Breast epithelium (tissue), 4 donors: ENCODE measurements around the gene CCL21. TPM values are rescaled to one million over a fixed set of nuclear protein-coding genes. Genes with fewer than 3 reads are reported as not detected.
"Not testable (repeated sequence)": the region's sequence is repeated elsewhere in the genome, so short reads cannot be mapped to it uniquely, and the experiment has no call there.

ENCODE experiments used
- DNase-seq, 2 donors: peaks; one replicate each; pipeline ENCODE4 v3.0.0-alpha.2; 2019; ENCODE audit warnings: low spot score in 2 of 2
- H3K27ac ChIP-seq, 2 donors: fragments of 200-600 bp; sonication (generic) in 1 of 2; one replicate each; pipeline ENCODE4 v1.5.1; 2016 to 2019; ENCODE audit warnings: mild to moderate bottlenecking in 1 of 2
- H3K27me3 ChIP-seq, 2 donors: fragments of 200-600 bp; sonication (generic) in 1 of 2; one replicate each; pipeline versions ENCODE4 v1.5.1 to v1.6.0; 2017 to 2019; ENCODE audit warnings: control low read depth in 1 of 2, mild to moderate bottlenecking in 1 of 2
- H3K36me3 ChIP-seq: fragments of 200-600 bp; one replicate; pipeline ENCODE4 v1.5.1; 2019
- H3K4me1 ChIP-seq, 2 donors: fragments of 200-600 bp; sonication (generic); one replicate each; pipeline ENCODE4 v1.5.1; 2016 to 2019; ENCODE audit warnings: control low read depth in 1 of 2
- H3K4me3 ChIP-seq, 3 donors: fragments of 200-600 bp; sonication (generic); 1 replicate in 2 of 3; 2 replicates in 1 of 3; pipeline ENCODE4 v1.5.1; 2016 to 2019; ENCODE audit warnings: mild to moderate bottlenecking in 3 of 3, moderate library complexity in 2 of 3
- H3K9me3 ChIP-seq, 2 donors: fragments of 200-600 bp; sonication (generic) in 1 of 2; one replicate each; pipeline ENCODE4 v1.5.1; 2016 to 2019; ENCODE audit warnings: control low read depth in 1 of 2
- POLR2A ChIP-seq: fragments of 450-650 bp; IDR thresholded peaks from one replicate; pipeline ENCODE4 v1.6.1; 2016; ENCODE audit warnings: antibody characterized with exemption, mild to moderate bottlenecking, moderate library complexity
- POLR2AphosphoS5 ChIP-seq, 3 donors: sonication (generic); formaldehyde crosslinking; IDR thresholded peaks; one replicate each; pipeline ENCODE4 v1.6.1; 2017; ENCODE audit warnings: antibody characterized with exemption in 3 of 3
- intact Hi-C: fragments of 100-400 bp; cut with DNase I; formaldehyde crosslinking; loops from one replicate; pipeline ENCODE4 v1.15.1; 2023; ENCODE audit warnings: low total_unique reads
- total RNA-seq, 3 donors: library from RNA; depleted of rRNA; stranded (reverse); fragments of >200 nt; gene quantifications; one replicate each; pipeline ENCODE4 v1.1.0, GENCODE V29; 2016
- TF ChIP-seq, protein P1 (sequence below), 3 donors: fragments of 450-650 bp; IDR thresholded peaks; one replicate each; pipeline ENCODE4 v1.5.1; 2016 to 2017; ENCODE audit warnings: antibody characterized with exemption in 3 of 3, mild to moderate bottlenecking in 3 of 3, moderate library complexity in 3 of 3

The CCL21 gene
- total RNA-seq, 3 donors from 2014 or later = 5.9 to 84.9 (median 12.0) TPM

DNA sequence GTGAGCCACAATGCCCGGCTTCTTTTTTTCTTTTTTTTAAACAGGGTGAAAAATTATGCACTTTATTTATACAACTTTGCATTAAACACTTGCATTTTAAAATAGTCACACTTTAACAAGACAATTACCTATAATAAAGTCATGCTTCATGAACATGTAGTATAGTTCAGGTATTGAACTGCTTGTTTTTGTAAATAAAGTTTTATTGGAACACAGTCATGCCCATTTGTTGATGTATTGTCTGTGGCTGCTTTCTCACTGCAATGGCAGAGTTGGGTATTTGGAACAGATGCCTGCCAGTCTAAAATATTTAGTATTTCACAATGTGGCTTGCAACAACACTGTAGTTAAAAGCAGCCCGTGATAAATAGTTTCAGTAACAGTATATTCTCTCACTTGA is 32.8 kb upstream of the CCL21 start:
- Histone ChIP-seq H3K4me3 (no peak overlapping the region), H3K36me3 (no peaks in the 10 kb centered on the region), H3K4me1 (no peaks in the 10 kb centered on the region), H3K27ac (no peak overlapping the region), H3K9me3 (no peaks in the 10 kb centered on the region), H3K27me3 (no peaks in the 10 kb centered on the region)
- TF ChIP-seq POLR2AphosphoS5 (IDR thresholded peaks at IDR 0.05) = no peak
- no peak for TF ChIP-seq POLR2A
- TF ChIP-seq, protein P1, sequence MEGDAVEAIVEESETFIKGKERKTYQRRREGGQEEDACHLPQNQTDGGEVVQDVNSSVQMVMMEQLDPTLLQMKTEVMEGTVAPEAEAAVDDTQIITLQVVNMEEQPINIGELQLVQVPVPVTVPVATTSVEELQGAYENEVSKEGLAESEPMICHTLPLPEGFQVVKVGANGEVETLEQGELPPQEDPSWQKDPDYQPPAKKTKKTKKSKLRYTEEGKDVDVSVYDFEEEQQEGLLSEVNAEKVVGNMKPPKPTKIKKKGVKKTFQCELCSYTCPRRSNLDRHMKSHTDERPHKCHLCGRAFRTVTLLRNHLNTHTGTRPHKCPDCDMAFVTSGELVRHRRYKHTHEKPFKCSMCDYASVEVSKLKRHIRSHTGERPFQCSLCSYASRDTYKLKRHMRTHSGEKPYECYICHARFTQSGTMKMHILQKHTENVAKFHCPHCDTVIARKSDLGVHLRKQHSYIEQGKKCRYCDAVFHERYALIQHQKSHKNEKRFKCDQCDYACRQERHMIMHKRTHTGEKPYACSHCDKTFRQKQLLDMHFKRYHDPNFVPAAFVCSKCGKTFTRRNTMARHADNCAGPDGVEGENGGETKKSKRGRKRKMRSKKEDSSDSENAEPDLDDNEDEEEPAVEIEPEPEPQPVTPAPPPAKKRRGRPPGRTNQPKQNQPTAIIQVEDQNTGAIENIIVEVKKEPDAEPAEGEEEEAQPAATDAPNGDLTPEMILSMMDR (IDR thresholded peaks at IDR 0.05) = no peak
- no peak for DNase-seq
- intact Hi-C loops = no loop called here

DNA sequence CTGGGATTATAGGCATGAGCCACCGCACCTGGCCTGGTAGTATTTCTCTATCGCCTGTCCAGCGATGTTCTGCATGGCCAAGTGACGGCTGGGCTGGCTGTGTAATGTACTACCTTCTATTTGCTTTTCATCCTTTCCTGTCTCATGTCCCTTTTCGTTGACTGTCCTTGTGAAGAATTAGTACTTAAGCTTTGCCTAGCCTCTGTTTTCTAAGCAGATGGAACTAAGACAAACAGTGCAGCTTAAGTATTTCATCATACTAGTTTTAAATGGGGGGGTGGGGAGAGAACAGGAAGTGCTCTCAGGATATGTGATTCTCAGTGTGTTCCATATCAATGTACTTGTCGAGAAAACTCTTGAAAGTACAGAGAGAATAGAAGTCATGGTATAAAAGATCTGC is 31.7 kb upstream of the CCL21 start:
- TF ChIP-seq, protein P1 (IDR thresholded peaks at IDR 0.05) = no peak
- TF ChIP-seq POLR2A (no peak), POLR2AphosphoS5 (IDR thresholded peaks at IDR 0.05) (no peak)
- Histone ChIP-seq H3K9me3 (no peaks in the 10 kb centered on the region), H3K27ac (no peak overlapping the region), H3K4me1 (no peaks in the 10 kb centered on the region), H3K36me3 (no peaks in the 10 kb centered on the region), H3K27me3 (no peaks in the 10 kb centered on the region), H3K4me3 (no peak overlapping the region)
- intact Hi-C loops = no loop called here
- no peak for DNase-seq

DNA sequence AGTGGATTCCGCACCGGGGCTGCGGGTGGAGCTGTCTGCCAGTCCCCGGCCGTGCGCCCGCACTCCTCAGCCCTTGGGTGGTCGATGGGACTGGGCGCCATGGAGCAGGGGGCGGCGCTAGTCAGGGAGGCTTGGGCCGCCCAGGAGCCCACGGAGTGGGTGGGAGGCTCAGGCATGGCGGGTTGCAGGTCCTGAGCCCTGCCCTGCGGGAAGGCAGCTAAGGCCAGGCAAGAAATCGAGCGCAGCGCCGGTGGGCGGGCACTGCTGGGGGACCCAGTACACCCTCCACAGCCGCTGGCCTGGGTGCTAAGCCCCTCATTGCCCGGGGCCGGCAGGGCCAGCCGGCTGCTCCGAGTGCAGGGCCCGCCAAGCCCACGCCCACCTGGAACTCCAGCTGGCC is 30.2 kb upstream of the CCL21 start:
- H3K36me3 ChIP-seq, DNase-seq, H3K27ac ChIP-seq, intact Hi-C loops, H3K4me3 ChIP-seq, H3K27me3 ChIP-seq, H3K9me3 ChIP-seq, H3K4me1 ChIP-seq: not testable (repeated sequence)

DNA sequence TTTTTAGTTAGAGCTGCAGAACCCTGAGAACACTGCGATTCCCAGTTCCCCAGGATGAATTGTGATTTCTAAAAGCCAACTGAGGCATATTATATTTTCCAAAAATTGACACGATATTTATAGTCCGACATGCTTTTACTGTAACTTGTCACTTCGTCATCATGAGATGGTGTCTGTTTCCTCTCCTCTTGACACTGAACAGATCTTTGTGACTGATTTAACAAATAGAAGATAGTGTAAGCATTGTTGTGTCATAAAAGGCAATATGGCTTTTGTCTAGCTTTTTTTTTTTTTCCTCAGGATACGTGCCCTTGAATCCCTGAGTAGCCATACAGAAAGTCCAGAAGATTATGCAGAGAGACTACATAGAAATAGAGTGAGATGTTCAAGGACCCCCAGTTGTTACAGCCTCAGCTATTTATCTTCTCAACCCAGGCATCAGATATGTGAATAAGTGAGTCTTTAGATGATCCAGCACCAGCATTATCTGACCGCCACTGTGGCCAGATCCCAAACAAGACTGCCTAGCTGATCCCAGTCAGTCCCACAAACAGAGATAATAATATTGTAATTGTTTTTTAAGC is 27.8 kb upstream of the CCL21 start:
- Histone ChIP-seq H3K36me3 (no peaks in the 10 kb centered on the region), H3K4me3 (no peak overlapping the region), H3K4me1 (no peaks in the 10 kb centered on the region), H3K27me3 (no peaks in the 10 kb centered on the region), H3K9me3 (no peaks in the 10 kb centered on the region), H3K27ac (no peak overlapping the region)
- DNase-seq = no peak
- intact Hi-C loops = no loop called here
- TF ChIP-seq POLR2AphosphoS5 (IDR thresholded peaks at IDR 0.05) = no peak
- TF ChIP-seq POLR2A = no peak

DNA sequence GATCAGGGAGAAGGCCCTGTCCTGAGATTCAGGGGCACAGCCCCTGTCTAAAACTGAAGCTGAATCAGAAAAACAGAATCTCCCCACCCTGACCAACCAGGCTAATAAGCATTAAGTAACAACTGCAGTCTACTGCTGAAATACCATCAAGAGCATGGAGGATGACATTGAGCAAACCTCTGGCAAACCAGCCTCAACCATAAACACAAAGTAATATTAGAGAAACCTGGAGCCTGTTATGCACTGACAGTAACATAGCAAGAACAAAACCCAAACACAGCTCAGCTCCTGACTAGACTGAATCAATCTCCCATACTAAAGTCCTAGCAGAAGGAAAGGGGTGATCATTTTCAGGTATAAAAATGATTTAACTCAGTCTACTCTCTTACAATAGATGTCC is 24.8 kb upstream of the CCL21 start:
- no peak overlapping the region for H3K27ac ChIP-seq

DNA sequence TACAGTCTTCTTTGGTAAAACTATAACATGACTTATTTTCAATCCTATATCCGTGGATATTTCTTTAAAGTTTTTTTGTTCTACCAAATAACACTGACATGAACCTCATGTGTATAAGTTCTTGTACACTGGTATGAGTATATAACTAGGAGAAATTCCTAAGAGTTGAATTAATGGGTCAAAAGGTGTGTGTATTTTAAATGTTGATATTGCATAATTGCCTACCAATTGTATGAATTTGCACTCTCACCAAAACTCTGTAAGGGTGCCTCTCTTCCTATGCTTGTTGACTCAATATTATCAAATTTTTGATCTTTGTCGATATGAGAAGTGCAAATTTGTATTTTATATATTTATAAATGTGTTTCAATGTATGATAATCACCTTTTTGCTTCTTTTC is 22.9 kb upstream of the CCL21 start:
- TF ChIP-seq, protein P1 (IDR thresholded peaks at IDR 0.05) = no peak
- TF ChIP-seq POLR2AphosphoS5 (IDR thresholded peaks at IDR 0.05) (no peak), POLR2A (no peak)
- DNase-seq = no peak
- no peaks in the 10 kb centered on the region for H3K4me1 ChIP-seq
- H3K27me3 ChIP-seq = no peaks in the 10 kb centered on the region
- H3K9me3 ChIP-seq = no peaks in the 10 kb centered on the region
- no peak overlapping the region for H3K4me3 ChIP-seq
- no peak overlapping the region for H3K27ac ChIP-seq
- no peaks in the 10 kb centered on the region for H3K36me3 ChIP-seq
- intact Hi-C loops = no loop called here

More for the DNA sequence above, 24.8 kb upstream of the CCL21 start:
- H3K4me3 ChIP-seq = no peak overlapping the region
- no peaks in the 10 kb centered on the region for H3K9me3 ChIP-seq
- TF ChIP-seq POLR2A (no peak), POLR2AphosphoS5 (IDR thresholded peaks at IDR 0.05) (no peak)
- TF ChIP-seq, protein P1 (IDR thresholded peaks at IDR 0.05) = no peak
- intact Hi-C loops = no loop called here
- no peaks in the 10 kb centered on the region for H3K27me3 ChIP-seq
- H3K4me1 ChIP-seq = no peaks in the 10 kb centered on the region
- H3K36me3 ChIP-seq = no peaks in the 10 kb centered on the region
- no peak for DNase-seq
